Large intestine (tissue), 3 donors: ENCODE measurements around the gene CCK. TPM values are rescaled to one million over a fixed set of nuclear protein-coding genes. Genes with fewer than 3 reads are reported as not detected.

Source experiments
- DNase-seq, 2 donors: peaks; one replicate each; pipeline versions ENCODE4 v3.0.0 to v3.0.0-alpha.2; 2013
- H3K27ac ChIP-seq: one replicate; pipeline ENCODE4 v1.5.1; 2013; ENCODE audit warnings: low read length
- H3K27me3 ChIP-seq: 2 replicates; pipeline ENCODE4 v1.6.1; 2013; ENCODE audit warnings: low read length; ENCODE audit not compliant: control insufficient read depth, insufficient read depth
- H3K36me3 ChIP-seq: 2 replicates; pipeline ENCODE4 v1.6.1; 2013; ENCODE audit warnings: low read length; ENCODE audit not compliant: control insufficient read depth, insufficient read depth
- H3K4me1 ChIP-seq: one replicate; pipeline ENCODE4 v1.6.1; 2013; ENCODE audit warnings: low read length; ENCODE audit not compliant: control insufficient read depth, insufficient read depth
- H3K4me3 ChIP-seq: one replicate; pipeline ENCODE4 v1.5.1; 2013; ENCODE audit warnings: low read length
- H3K9me3 ChIP-seq: one replicate; pipeline ENCODE4 v1.6.1; 2013; ENCODE audit warnings: mild to moderate bottlenecking, low read depth, low read length, moderate library complexity; ENCODE audit not compliant: control insufficient read depth
- whole genome bisulfite sequencing: methylation state at CpG from one replicate; pipeline ENCODE4 v1.1.5; 2013; ENCODE audit warnings: low lambda C conversion rate; ENCODE audit not compliant: insufficient coverage; 5-methylcytosine and 5-hydroxymethylcytosine counted together
- polyA plus RNA-seq: library from polyadenylated mRNA; unstranded; fragments of 120-200 nt; gene quantifications from one replicate; pipeline ENCODE4 v1.2.1, GENCODE V29; 2013

The CCK gene
- polyA plus RNA-seq, 1 donor, result 119 TPM

GRCh38 chr3:42271786-42272185 lies 5.8 kb upstream of the CCK start:
- Histone ChIP-seq H3K9me3 (no peaks in the 10 kb centered on the region), H3K4me1 (no peaks in the 10 kb centered on the region), H3K4me3 (no peak overlapping the region), H3K27ac (no peak overlapping the region), H3K27me3 (peaks cover 47% of the 10 kb centered on the region), H3K36me3 (no peaks in the 10 kb centered on the region)
- DNase-seq, result no peak

- Histone ChIP-seq H3K9me3 (peaks cover 4% of the 10 kb centered on the region), H3K4me1 (no peaks in the 10 kb centered on the region), H3K27ac (no peak overlapping the region), H3K36me3 (no peaks in the 10 kb centered on the region), H3K27me3 (peaks cover 57% of the 10 kb centered on the region), H3K4me3 (no peak overlapping the region)
- DNase-seq, result no peak
- WGBS, result no CpG with 5 or more reads among the region's 1 CpG
Measured at GRCh38 chr3:42270561-42270960, 4.6 kb upstream of the CCK start.

- no peak overlapping the region for H3K27ac ChIP-seq
- no peaks in the 10 kb centered on the region for H3K36me3 ChIP-seq
- H3K4me1 ChIP-seq, result no peaks in the 10 kb centered on the region
- peaks cover 66% of the 10 kb centered on the region for H3K27me3 ChIP-seq
- H3K4me3 ChIP-seq, result no peak overlapping the region
- 89% methylated on average over 3 of the region's 7 CpGs for WGBS
- no peak for DNase-seq
- H3K9me3 ChIP-seq, result peaks cover 4% of the 10 kb centered on the region
Measured at GRCh38 chr3:42269647-42270046, 3.7 kb upstream of the CCK start.

DNA sequence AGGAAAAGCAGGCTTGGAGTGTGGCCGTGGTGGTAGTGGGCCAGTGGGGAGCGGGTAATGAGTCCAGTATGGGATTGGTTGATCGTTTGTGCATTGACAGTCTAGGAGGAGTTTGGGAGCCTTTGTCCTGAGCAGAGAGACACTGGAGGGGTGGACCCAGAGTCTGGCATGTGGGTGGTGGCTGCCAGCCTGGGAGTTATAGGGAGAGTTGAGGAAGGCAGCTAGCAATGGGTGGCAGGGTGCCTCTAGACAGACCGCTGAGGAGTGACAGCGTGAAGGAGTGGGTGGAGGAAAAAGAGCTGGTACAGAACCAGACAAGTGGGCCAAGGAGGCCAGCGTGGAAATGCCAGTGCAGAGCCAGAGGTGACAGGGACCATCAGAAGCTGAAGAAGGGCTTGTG lies 1.9 kb upstream of the CCK start:
- WGBS, result 80% methylated on average over 1 of the region's 6 CpGs
- Histone ChIP-seq H3K27me3 (peaks cover 83% of the 10 kb centered on the region), H3K27ac (no peak overlapping the region), H3K4me3 (no peak overlapping the region), H3K4me1 (no peaks in the 10 kb centered on the region), H3K9me3 (peaks cover 4% of the 10 kb centered on the region), H3K36me3 (no peaks in the 10 kb centered on the region)
- DNase-seq, result no peak

GRCh38 chr3:42265059-42265991 lies 660 bp downstream of the CCK start:
- Histone ChIP-seq H3K9me3 (peaks cover 4% of the 10 kb centered on the region), H3K4me3 (no peak overlapping the region), H3K4me1 (no peaks in the 10 kb centered on the region), H3K27me3 (peaks cover 90% of the 10 kb centered on the region), H3K36me3 (no peaks in the 10 kb centered on the region), H3K27ac (no peak overlapping the region)
- no peak for DNase-seq
- no CpG with 5 or more reads among the region's 60 CpGs for WGBS

DNA sequence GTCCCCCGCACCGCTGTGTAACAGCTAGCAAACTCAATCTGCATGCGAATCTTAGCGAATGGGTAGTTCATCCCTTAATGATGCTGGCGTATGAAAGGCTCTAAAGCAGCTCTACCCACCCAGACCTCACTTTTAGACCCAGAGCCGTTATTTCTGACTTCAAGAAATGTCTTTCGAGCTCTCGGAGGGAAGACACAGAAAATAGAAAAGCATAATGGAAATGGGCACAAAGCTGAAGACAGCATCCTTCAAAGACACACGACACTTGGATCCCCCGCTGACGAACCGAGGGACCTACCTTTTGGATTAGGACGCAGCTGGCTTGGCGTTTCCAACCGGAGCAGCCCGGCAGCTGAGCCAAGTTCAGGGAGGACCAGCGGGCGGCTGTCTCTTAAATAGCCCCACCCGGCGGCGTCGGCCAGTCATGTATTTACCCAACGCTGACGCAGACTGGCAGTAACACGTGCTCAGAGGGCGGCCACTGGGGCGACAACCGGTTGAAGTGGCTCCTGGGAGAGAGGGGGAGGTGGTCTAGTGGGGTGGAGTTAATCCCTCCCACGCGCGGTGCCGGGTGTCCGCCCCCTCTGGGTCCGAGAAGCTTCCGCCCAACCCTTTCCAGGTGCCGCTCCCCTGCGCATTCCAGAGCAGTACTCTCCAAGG lies 1.5 kb downstream of the CCK start:
- Histone ChIP-seq H3K27me3 (peaks cover 90% of the 10 kb centered on the region), H3K36me3 (no peaks in the 10 kb centered on the region), H3K27ac (no peak overlapping the region), H3K4me3 (no peak overlapping the region), H3K9me3 (peaks cover 4% of the 10 kb centered on the region), H3K4me1 (no peaks in the 10 kb centered on the region)
- WGBS, result no CpG with 5 or more reads among the region's 37 CpGs
- peak; percentile 38 to 57 for DNase-seq

GRCh38 chr3:42263354-42264346 lies 2.3 kb downstream of the CCK start:
- peaks cover 4% of the 10 kb centered on the region for H3K9me3 ChIP-seq
- no peak overlapping the region for H3K4me3 ChIP-seq
- H3K27ac ChIP-seq, result no peak overlapping the region
- H3K27me3 ChIP-seq, result peaks cover 85% of the 10 kb centered on the region
- H3K4me1 ChIP-seq, result no peaks in the 10 kb centered on the region
- WGBS, result 34% methylated on average over 9 of the region's 56 CpGs
- DNase-seq, result peak in 1 of 2 donors; percentile 28
- no peaks in the 10 kb centered on the region for H3K36me3 ChIP-seq

GRCh38 chr3:42262525-42262924 lies 3.5 kb downstream of the CCK start:
- peaks cover 4% of the 10 kb centered on the region for H3K9me3 ChIP-seq
- H3K4me3 ChIP-seq, result no peak overlapping the region
- no peak for DNase-seq
- H3K27me3 ChIP-seq, result peaks cover 74% of the 10 kb centered on the region
- no peaks in the 10 kb centered on the region for H3K36me3 ChIP-seq
- no peaks in the 10 kb centered on the region for H3K4me1 ChIP-seq
- H3K27ac ChIP-seq, result no peak overlapping the region
- WGBS, result no CpG with 5 or more reads among the region's 2 CpGs

GRCh38 chr3:42257007-42257406 lies 9.0 kb downstream of the CCK start:
- Histone ChIP-seq H3K36me3 (no peaks in the 10 kb centered on the region), H3K27ac (no peak overlapping the region), H3K4me3 (no peak overlapping the region), H3K27me3 (peaks cover 22% of the 10 kb centered on the region), H3K9me3 (no peaks in the 10 kb centered on the region), H3K4me1 (no peaks in the 10 kb centered on the region)
- DNase-seq, result no peak
- WGBS, result 100% methylated on average over 1 of the region's 7 CpGs
